K562 (cell line): Measurements from ENCODE around the gene PAQR8. TPM values are rescaled to one million over a fixed set of nuclear protein-coding genes. Genes with fewer than 3 reads are reported as not detected.

Experiments
- MAX ChIP-seq: sonication (generic); formaldehyde crosslinking; IDR thresholded peaks from 2 replicates; pipeline ENCODE4 v1.9.0; 2022; ENCODE audit warnings: mild to moderate bottlenecking, missing genetic modification reagents
- MXD1 ChIP-seq: fragments of 250-450 bp; sonication (Bioruptor Pico); IDR thresholded peaks from 2 replicates; pipeline ENCODE4 v1.8.0; 2021; ENCODE audit warnings: borderline replicate concordance, mild to moderate bottlenecking, moderate library complexity; ENCODE audit not compliant: poor library complexity, severe bottlenecking
- NELFE ChIP-seq: IDR thresholded peaks from 2 replicates; pipeline ENCODE4 v1.6.1; 2011; ENCODE audit warnings: mild to moderate bottlenecking; ENCODE audit not compliant: insufficient read depth, insufficient read length
- NR1H2 ChIP-seq: sonication (generic); formaldehyde crosslinking; IDR thresholded peaks from 2 replicates; pipeline ENCODE4 v1.4.0; 2020; ENCODE audit warnings: mild to moderate bottlenecking, missing genetic modification reagents
- PATZ1 ChIP-seq: fragments of 250-450 bp; sonication (Bioruptor Pico); IDR thresholded peaks from 2 replicates; pipeline ENCODE4 v1.5.0; 2020; ENCODE audit warnings: mild to moderate bottlenecking, borderline replicate concordance
- POLR3G ChIP-seq: IDR thresholded peaks from 2 replicates; pipeline ENCODE4 v1.6.1; 2011; ENCODE audit not compliant: insufficient read length, insufficient replicate concordance; ENCODE audit errors: extremely low read depth
- SFPQ ChIP-seq: fragments of 200-400 bp; formaldehyde crosslinking; IDR thresholded peaks from 2 replicates; pipeline ENCODE4 v1.6.1; 2017; ENCODE audit warnings: mild to moderate bottlenecking, low read depth, low read length, moderate library complexity
- SIX5 ChIP-seq, 2 experiments: IDR thresholded peaks; 2 replicates each; pipeline ENCODE4 v1.6.1; 2011; ENCODE audit warnings: low read length in 2 of 2, borderline replicate concordance in 1 of 2, low read depth in 1 of 2, mild to moderate bottlenecking in 1 of 2, moderate library complexity in 1 of 2; ENCODE audit not compliant: insufficient read depth in 1 of 2
- SMAD4 ChIP-seq: fragments of 250-450 bp; sonication (Bioruptor Pico); conservative IDR thresholded peaks from 2 replicates; pipeline ENCODE4 v1.8.0; 2021; ENCODE audit warnings: inconsistent platforms, mild to moderate bottlenecking, moderate library complexity
- ZBTB17 ChIP-seq: fragments of 450-650 bp; formaldehyde crosslinking; IDR thresholded peaks from 2 replicates; pipeline ENCODE4 v1.4.0; 2020; ENCODE audit warnings: mild to moderate bottlenecking
- ZNF124 ChIP-seq: sonication (generic); formaldehyde crosslinking; IDR thresholded peaks from 2 replicates; pipeline ENCODE4 v1.8.1; 2022; ENCODE audit warnings: missing genetic modification reagents
- ZNF318 ChIP-seq, 2 experiments: fragments of 450-650 bp; IDR thresholded peaks; 2 replicates each; pipeline ENCODE4 v1.6.1; 2016; ENCODE audit warnings: mild to moderate bottlenecking in 2 of 2, borderline replicate concordance in 1 of 2, low read depth in 1 of 2, moderate library complexity in 1 of 2
- ZNF436 ChIP-seq: fragments of 250-450, 450-650 bp; sonication (Bioruptor Pico); formaldehyde crosslinking; IDR thresholded peaks from 2 replicates; pipeline ENCODE4 v1.7.0; 2020; ENCODE audit warnings: mild to moderate bottlenecking
- ZNF668 ChIP-seq: fragments of 250-450 bp; sonication (Bioruptor Pico); IDR thresholded peaks from 2 replicates; pipeline ENCODE4 v1.8.0; 2022; ENCODE audit warnings: mild to moderate bottlenecking, inconsistent platforms
- polyA plus RNA-seq, 8 experiments: library from polyadenylated mRNA; depleted of rRNA in 4 of 8; stranded (reverse) in 5 of 8; unstranded in 3 of 8; fragments of >200 nt; fragmentation: Nextera tagmentation in 2 of 8; fragmentation: Illumina TruSeq in 1 of 8; extraction: Ambion mirVana in 2 of 8; extraction: Trizol in 1 of 8; gene quantifications; 2 replicates each; pipeline versions ENCODE4 v1.2.1 to v1.2.3, GENCODE V29; 2011 to 2014; ENCODE audit warnings: inconsistent platforms in 1 of 8, missing spikeins in 1 of 8
- total RNA-seq, 7 experiments: library from RNA; depleted of rRNA in 6 of 7; stranded (reverse); fragments of >200 nt in 6 of 7; fragmentation: Illumina TruSeq in 2 of 7; extraction: Trizol in 2 of 7; gene quantifications; 2 replicates each; pipeline versions ENCODE4 v1.2.1 to v1.2.3, GENCODE V29; 2011 to 2021; ENCODE audit warnings: low replicate concordance in 1 of 7

Gene PAQR8
- total and polyA plus RNA-seq, 9 of the 15 experiments (the other 6 are each of a cell fraction or from before 2014, with no cell fraction given) = 1.4 to 10.2 (median 3.5) TPM

GRCh38 chr6:52416629-52417151, 54.7 kb downstream of the PAQR8 start (continued):
- TF ChIP-seq MXD1 (CRISPR knock-in tag) (no peak), ZNF318 (IDR thresholded peaks at IDR 0.05; ENCODE audit: borderline replicate concordance in 1 of 2, low read depth in 1 of 2) (no peak), NELFE (no peak), PATZ1 (CRISPR knock-in tag) (no peak), ZNF124 (CRISPR knock-in tag) (no peak), MAX (CRISPR knock-in tag) (no peak), ZNF436 (CRISPR knock-in tag) (no peak), NR1H2 (CRISPR knock-in tag) (no peak), POLR3G (no peak), ZBTB17 (CRISPR knock-in tag) (no peak), SMAD4 (CRISPR knock-in tag) (no peak), SIX5 (IDR thresholded peaks at IDR 0.05; ENCODE audit: borderline replicate concordance in 1 of 2, insufficient read depth in 1 of 2, low read depth in 1 of 2, low read length in 2 of 2) (no peak), SFPQ (no peak), ZNF668 (CRISPR knock-in tag) (no peak)
